OCI-LY3 (cell line): ENCODE data around the gene KCTD17.

Source experiments
- EZH2phosphoT487 ChIP-seq: fragments of 200-600 bp; shearing (Covaris generic); IDR thresholded peaks from 2 replicates; pipeline ENCODE4 v1.6.1; 2018; ENCODE audit warnings: antibody characterized with exemption, mixed run types, low read depth
- TF ChIP-seq, protein P1 (sequence below): fragments of 200-600, 300-600 bp; sonication (generic); IDR thresholded peaks from 2 replicates; pipeline ENCODE4 v1.5.1; 2014; ENCODE audit warnings: antibody characterized with exemption, low read length, low read depth

DNA sequence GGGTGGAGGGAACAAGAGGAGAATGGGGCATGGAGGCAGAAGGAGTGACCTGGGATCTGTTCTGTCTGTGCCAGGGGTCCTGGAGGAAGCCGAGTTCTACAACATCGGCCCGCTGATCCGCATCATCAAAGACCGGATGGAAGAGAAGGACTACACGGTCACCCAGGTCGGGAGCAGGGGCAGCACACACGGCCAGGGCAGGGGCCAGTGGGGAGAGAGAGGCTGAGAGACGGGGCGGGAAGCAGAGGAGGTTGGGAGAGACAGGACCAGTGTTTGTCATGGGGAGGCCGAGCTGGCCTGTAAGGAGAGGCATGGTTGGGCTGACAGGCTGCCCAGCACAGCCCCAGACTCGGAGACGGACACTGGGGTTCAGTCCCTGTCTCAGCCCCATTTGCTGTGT lies 4.7 kb downstream of the KCTD17 start:
- TF ChIP-seq, protein P1, sequence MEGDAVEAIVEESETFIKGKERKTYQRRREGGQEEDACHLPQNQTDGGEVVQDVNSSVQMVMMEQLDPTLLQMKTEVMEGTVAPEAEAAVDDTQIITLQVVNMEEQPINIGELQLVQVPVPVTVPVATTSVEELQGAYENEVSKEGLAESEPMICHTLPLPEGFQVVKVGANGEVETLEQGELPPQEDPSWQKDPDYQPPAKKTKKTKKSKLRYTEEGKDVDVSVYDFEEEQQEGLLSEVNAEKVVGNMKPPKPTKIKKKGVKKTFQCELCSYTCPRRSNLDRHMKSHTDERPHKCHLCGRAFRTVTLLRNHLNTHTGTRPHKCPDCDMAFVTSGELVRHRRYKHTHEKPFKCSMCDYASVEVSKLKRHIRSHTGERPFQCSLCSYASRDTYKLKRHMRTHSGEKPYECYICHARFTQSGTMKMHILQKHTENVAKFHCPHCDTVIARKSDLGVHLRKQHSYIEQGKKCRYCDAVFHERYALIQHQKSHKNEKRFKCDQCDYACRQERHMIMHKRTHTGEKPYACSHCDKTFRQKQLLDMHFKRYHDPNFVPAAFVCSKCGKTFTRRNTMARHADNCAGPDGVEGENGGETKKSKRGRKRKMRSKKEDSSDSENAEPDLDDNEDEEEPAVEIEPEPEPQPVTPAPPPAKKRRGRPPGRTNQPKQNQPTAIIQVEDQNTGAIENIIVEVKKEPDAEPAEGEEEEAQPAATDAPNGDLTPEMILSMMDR = no peak
- TF ChIP-seq EZH2phosphoT487 = no peak
